Ectodermal cell (in vitro differentiated cells): ENCODE results near the gene DCTN3.

Experiments used
- H3K27ac ChIP-seq: 2 replicates; pipeline ENCODE4 v1.7.0; 2013; ENCODE audit warnings: mild to moderate bottlenecking, low read depth, low read length; ENCODE audit not compliant: insufficient read depth, poor library complexity, severe bottlenecking
- H3K27me3 ChIP-seq: 2 replicates; pipeline ENCODE4 v1.7.0; 2013; ENCODE audit warnings: mild to moderate bottlenecking, low read length; ENCODE audit not compliant: insufficient read depth, control insufficient read depth, poor library complexity, severe bottlenecking
- H3K36me3 ChIP-seq: one replicate; pipeline ENCODE4 v1.7.0; 2013; ENCODE audit warnings: low read length; ENCODE audit not compliant: control insufficient read depth, insufficient read depth
- H3K4me1 ChIP-seq: one replicate; pipeline ENCODE4 v1.7.0; 2013; ENCODE audit warnings: low read length; ENCODE audit not compliant: control insufficient read depth, insufficient read depth
- H3K4me3 ChIP-seq: 2 replicates; pipeline ENCODE4 v1.7.0; 2013; ENCODE audit warnings: low read depth, low read length, control low read depth; ENCODE audit not compliant: insufficient read depth
- H3K9me3 ChIP-seq: 2 replicates; pipeline ENCODE4 v1.7.0; 2013; ENCODE audit warnings: mild to moderate bottlenecking, low read length, moderate library complexity; ENCODE audit not compliant: control insufficient read depth
- WGBS, 2 experiments: methylation state at CpG; one replicate each; pipeline ENCODE4 v1.1.7; 2013; ENCODE audit warnings: missing lambda C conversion rate in 2 of 2; 5-methylcytosine and 5-hydroxymethylcytosine counted together

DCTN3 gene

DNA sequence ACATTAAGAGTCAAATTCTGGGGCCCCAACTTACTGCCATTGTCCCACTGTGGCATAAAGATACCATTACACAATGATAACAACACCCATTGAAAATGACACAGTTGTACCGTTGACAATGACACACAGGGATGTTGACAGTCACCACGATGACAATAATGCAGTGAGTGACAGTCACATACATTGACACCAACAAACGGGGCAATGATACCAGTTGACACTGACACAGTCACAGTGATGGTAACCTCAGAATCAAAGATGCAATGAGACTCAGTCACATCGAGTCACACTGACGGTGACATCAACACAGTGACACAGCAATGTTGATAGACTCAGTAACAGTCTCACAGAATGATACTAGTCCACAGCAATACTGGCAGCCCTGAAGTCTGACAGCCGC is 47.7 kb downstream of the DCTN3 start:
- H3K9me3 ChIP-seq: no peaks in the 10 kb centered on the region
- no peaks in the 10 kb centered on the region for H3K27me3 ChIP-seq
- 93% methylated on average over 6 of the region's 6 CpGs for WGBS, 2 experiments
- H3K4me1 ChIP-seq: peaks cover 74% of the 10 kb centered on the region
- H3K36me3 ChIP-seq: no peaks in the 10 kb centered on the region
- H3K4me3 ChIP-seq: no peak overlapping the region
- H3K27ac ChIP-seq: no peak overlapping the region

DNA sequence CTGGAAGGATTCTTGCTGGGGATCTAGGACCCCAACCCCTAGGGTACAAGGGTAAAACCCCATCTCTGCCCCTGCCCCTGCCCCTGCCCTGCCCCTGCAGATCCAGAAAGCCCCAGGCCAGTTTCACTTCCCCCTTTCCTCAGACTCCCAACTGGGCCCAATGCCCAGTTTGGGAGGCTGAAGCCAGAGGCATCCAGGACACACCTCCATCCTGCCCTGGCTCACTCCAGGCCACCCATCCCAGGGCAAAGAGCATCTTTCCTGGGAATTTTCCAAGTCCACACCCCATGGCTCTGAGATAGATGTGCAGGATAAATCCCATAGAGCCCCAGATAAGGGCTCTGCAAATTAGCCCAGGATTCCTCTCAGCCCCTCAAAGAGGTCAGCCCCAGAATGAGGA is 48.2 kb downstream of the DCTN3 start:
- H3K27me3 ChIP-seq: no peaks in the 10 kb centered on the region
- H3K9me3 ChIP-seq: no peaks in the 10 kb centered on the region
- H3K4me1 ChIP-seq: peaks cover 73% of the 10 kb centered on the region
- no peaks in the 10 kb centered on the region for H3K36me3 ChIP-seq
- H3K4me3 ChIP-seq: no peak overlapping the region
- no peak overlapping the region for H3K27ac ChIP-seq

GRCh38 chr9:34571481-34571810 is 48.8 kb downstream of the DCTN3 start:
- H3K9me3 ChIP-seq: no peaks in the 10 kb centered on the region
- peaks cover 73% of the 10 kb centered on the region for H3K4me1 ChIP-seq
- H3K27ac ChIP-seq: no peak overlapping the region
- no peaks in the 10 kb centered on the region for H3K27me3 ChIP-seq
- H3K36me3 ChIP-seq: no peaks in the 10 kb centered on the region
- WGBS, 2 experiments: 89% methylated on average over 12 of the region's 12 CpGs
- no peak overlapping the region for H3K4me3 ChIP-seq

DNA sequence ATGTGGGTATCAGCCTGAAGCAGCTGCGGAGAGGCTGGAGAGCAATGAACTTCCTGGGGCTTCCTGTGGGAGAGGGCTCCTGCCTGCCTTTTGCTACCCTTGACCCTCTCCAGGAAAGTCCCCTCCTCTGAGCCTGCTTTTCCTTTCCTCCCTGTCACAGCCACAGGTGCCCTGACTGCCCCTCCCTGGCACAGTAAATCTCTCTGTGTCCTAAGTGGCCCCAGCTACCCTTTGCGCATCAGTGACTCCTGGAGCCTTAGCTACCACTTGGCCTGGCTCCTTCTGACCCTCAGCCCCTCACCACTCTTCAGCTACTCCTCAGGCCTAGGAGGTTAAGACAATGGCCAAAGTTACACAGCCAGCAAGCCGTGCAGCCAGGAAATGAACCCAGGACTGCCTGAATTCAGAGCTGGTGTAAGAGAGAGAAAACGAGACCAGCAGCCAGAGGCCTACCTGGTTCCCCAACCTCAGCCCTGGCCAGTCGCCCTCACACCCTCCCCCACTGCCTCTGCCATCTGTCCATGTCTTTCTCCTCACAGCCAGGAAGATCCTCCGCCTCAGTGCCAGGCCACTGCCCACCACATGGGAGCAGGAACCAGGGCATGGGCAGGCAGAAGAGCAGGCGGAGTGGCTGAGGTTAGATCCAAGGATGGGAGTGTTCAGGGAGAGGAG is 49.4 kb downstream of the DCTN3 start:
- no peaks in the 10 kb centered on the region for H3K36me3 ChIP-seq
- no peaks in the 10 kb centered on the region for H3K27me3 ChIP-seq
- 85 to 87% methylated on average over 7 of the region's 7 CpGs for WGBS, 2 experiments
- H3K4me3 ChIP-seq: no peak overlapping the region
- no peak overlapping the region for H3K27ac ChIP-seq
- no peaks in the 10 kb centered on the region for H3K9me3 ChIP-seq
- peaks cover 73% of the 10 kb centered on the region for H3K4me1 ChIP-seq

- Histone ChIP-seq H3K4me1 (peaks cover 74% of the 10 kb centered on the region), H3K27ac (no peak overlapping the region), H3K4me3 (no peak overlapping the region), H3K9me3 (no peaks in the 10 kb centered on the region), H3K36me3 (no peaks in the 10 kb centered on the region), H3K27me3 (no peaks in the 10 kb centered on the region)
- WGBS, 2 experiments: 89 to 91% methylated on average over 11 of the region's 11 CpGs
Observed at GRCh38 chr9:34570376-34570775, 49.9 kb downstream of the DCTN3 start.

DNA sequence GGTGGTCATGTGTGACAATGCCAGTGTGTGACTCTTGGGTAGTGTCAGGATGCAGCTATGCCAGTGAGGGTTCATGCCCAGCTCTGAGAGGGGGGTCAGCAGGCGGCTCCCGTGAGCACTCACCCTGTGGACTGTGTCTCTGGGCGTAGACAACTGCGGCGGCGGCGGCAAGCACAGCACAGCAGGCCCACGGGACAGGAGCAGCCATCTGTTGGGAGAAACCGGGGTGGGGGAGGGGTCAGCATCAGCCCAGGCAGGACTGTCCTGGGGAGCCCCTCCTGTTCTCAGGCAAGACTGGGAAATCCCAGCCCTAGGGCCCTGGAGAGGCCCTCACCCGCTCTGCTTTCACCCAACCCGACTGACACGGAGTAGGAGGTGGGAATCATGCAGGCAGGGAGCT is 51.5 kb downstream of the DCTN3 start:
- peaks cover 9% of the 10 kb centered on the region for H3K36me3 ChIP-seq
- 61% methylated on average over 12 of the region's 12 CpGs for WGBS, 2 experiments
- no peaks in the 10 kb centered on the region for H3K9me3 ChIP-seq
- H3K4me3 ChIP-seq: no peak overlapping the region
- H3K4me1 ChIP-seq: peaks cover 58% of the 10 kb centered on the region
- no peaks in the 10 kb centered on the region for H3K27me3 ChIP-seq
- no peak overlapping the region for H3K27ac ChIP-seq

DNA sequence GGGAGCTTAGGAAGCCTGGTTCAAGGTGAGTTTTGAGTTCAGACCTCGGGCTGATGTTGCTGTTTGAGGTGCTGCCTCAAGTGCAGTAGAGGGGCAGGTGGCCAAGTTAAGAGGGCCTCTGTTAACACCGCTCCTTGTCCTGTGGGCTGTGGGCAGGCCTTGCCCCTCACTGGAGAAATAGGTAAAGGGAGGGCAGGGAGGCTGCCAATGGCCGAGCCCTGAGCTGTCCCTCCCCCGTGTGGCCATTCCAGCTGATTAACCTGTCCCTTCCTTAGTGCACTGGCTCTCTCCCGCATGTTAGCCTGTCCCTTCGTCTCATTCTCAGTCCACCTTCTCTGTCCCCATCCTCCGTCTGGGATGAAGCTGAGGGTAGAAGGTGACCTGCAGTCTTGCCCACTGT is 52.2 kb downstream of the DCTN3 start:
- H3K4me3 ChIP-seq: no peak overlapping the region
- no peaks in the 10 kb centered on the region for H3K27me3 ChIP-seq
- peaks cover 11% of the 10 kb centered on the region for H3K36me3 ChIP-seq
- peaks cover 52% of the 10 kb centered on the region for H3K4me1 ChIP-seq
- H3K9me3 ChIP-seq: no peaks in the 10 kb centered on the region
- H3K27ac ChIP-seq: no peak overlapping the region
- WGBS, 2 experiments: 83% methylated on average over 7 of the region's 7 CpGs

DNA sequence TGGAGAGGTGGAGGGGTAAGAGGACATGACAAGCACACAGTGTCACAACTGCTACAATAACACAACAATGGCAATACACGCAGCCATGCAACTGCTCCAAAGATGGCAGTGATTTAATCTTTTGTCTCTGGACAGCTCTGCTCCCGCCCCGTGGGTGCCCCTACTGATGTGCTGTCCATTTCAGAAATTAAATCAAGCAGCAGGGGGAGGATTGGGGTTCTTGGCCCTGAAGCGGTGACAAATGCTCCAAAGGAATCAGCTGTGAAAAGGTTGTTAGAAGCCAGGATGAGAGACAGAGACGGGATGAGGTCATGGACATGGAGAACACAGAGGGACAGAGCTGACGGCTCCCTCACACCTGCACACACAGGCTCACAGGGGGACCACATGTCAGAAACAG is 53.3 kb downstream of the DCTN3 start:
- H3K27ac ChIP-seq: no peak overlapping the region

DNA sequence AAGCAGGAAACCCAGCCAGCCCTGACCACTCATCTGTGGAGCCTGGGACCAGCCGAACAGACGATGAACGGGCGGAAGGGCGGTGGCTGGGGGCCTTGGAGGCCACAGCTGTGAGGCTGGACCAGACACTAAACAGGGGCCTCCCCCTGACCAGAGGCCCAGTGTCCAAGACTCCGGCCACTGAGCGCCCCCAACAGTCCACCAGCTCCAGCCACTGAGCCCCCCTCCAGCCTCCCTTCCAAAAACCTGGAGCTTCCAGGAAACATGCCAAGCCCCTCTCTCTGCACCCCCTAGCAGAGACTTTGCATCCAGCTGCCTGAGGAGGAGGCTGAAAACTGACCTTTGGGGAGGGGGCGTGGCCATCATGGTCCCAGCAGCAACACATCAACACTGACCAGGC is 54.0 kb downstream of the DCTN3 start:
- WGBS, 2 experiments: 84 to 85% methylated on average over 8 of the region's 8 CpGs

More for the DNA sequence above, 53.3 kb downstream of the DCTN3 start:
- Histone ChIP-seq H3K9me3 (no peaks in the 10 kb centered on the region), H3K27me3 (no peaks in the 10 kb centered on the region), H3K4me1 (peaks cover 49% of the 10 kb centered on the region), H3K4me3 (no peak overlapping the region), H3K36me3 (peaks cover 22% of the 10 kb centered on the region)
- 90 to 93% methylated on average over 6 of the region's 6 CpGs for WGBS, 2 experiments

DNA sequence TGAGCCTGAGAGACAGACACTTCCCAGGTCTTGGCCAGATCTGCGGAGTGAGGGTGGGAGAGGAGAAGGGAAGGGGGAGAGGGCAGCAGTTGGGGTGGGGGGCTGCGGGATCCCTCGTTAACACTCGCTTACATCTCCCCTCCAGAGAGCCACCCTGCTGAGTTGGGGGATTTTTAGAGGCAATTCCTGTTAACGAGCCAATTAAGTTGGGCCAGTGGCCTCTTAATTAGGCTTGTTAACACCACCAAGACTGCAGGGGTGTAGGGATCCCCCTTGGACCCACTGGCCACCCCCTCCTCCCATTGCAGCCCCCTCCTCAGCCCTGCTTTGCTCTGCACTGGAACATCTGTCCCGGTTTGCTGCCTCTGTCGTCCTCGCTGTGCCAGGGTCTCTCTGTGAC is 54.4 kb downstream of the DCTN3 start:
- Histone ChIP-seq H3K4me1 (peaks cover 57% of the 10 kb centered on the region), H3K36me3 (peaks cover 27% of the 10 kb centered on the region)
- WGBS, 2 experiments: 57 to 63% methylated on average over 8 of the region's 8 CpGs

More for the DNA sequence above, 54.0 kb downstream of the DCTN3 start:
- H3K4me1 ChIP-seq: peaks cover 56% of the 10 kb centered on the region
- H3K36me3 ChIP-seq: peaks cover 27% of the 10 kb centered on the region
- H3K27me3 ChIP-seq: no peaks in the 10 kb centered on the region
- no peaks in the 10 kb centered on the region for H3K9me3 ChIP-seq
- H3K27ac ChIP-seq: no peak overlapping the region
- no peak overlapping the region for H3K4me3 ChIP-seq

DNA sequence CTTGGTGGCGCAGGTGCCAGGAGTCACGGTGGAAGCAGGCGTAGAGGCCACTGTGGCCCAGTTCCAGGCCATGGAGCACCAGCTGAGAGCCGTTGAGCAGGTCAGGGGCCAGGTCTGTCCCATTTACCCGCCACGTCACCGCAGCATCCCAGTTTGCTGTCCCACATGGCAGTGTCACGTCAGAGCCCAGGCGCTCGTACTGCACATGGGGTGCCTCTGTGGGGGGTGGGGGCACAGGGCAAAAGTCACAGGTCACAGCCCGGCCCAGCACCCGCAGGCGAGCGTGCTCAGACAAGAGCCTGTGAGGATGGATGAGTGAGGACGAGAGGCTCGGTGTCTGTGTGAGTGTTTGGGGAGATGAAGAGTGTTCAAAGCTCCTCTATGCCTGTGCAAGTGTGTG is 55.7 kb downstream of the DCTN3 start:
- 94 to 96% methylated on average over 16 of the region's 16 CpGs for WGBS, 2 experiments

More for the DNA sequence above, 54.4 kb downstream of the DCTN3 start:
- H3K4me3 ChIP-seq: no peak overlapping the region
- no peak overlapping the region for H3K27ac ChIP-seq
- H3K27me3 ChIP-seq: no peaks in the 10 kb centered on the region
- no peaks in the 10 kb centered on the region for H3K9me3 ChIP-seq

More for the DNA sequence above, 55.7 kb downstream of the DCTN3 start:
- Histone ChIP-seq H3K4me3 (no peak overlapping the region), H3K36me3 (peaks cover 27% of the 10 kb centered on the region), H3K27ac (no peak overlapping the region), H3K9me3 (no peaks in the 10 kb centered on the region), H3K27me3 (no peaks in the 10 kb centered on the region), H3K4me1 (peaks cover 60% of the 10 kb centered on the region)
